Measurements from ENCODE around the gene ZFPM1.
"Not testable (repeated sequence)": the region's sequence is repeated elsewhere in the genome, so short reads cannot be mapped to it uniquely, and the experiment has no call there.

Gene ZFPM1

DNA sequence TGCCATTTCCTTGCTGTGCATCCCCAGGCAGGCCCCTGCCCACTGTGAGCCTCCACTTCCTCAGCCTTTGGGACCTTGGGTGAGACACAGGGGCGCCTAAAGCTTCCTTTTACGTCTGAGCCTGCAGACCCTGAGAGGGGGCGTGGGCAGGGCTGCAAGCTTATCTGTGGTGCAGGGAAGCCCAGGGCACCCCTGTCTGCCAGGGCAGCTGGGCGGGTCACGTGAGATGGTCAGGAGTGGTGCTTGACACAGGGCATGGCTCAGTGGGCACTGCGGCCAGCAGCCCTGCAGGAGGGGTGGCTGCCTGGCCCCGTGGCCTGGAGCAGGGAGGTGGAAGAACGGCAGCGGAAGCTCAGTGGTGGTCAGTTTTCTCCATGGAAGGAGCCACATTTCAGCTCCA is 62.3 kb downstream of the ZFPM1 start:
- TF ChIP-seq, protein P1, sequence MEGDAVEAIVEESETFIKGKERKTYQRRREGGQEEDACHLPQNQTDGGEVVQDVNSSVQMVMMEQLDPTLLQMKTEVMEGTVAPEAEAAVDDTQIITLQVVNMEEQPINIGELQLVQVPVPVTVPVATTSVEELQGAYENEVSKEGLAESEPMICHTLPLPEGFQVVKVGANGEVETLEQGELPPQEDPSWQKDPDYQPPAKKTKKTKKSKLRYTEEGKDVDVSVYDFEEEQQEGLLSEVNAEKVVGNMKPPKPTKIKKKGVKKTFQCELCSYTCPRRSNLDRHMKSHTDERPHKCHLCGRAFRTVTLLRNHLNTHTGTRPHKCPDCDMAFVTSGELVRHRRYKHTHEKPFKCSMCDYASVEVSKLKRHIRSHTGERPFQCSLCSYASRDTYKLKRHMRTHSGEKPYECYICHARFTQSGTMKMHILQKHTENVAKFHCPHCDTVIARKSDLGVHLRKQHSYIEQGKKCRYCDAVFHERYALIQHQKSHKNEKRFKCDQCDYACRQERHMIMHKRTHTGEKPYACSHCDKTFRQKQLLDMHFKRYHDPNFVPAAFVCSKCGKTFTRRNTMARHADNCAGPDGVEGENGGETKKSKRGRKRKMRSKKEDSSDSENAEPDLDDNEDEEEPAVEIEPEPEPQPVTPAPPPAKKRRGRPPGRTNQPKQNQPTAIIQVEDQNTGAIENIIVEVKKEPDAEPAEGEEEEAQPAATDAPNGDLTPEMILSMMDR (IDR thresholded peaks at IDR 0.05; ENCODE audit: low read depth, low read length), result no peak
- no peak overlapping the region for H3K4me3 ChIP-seq (replicated peaks in 1 of 2; ENCODE audit: low read depth in 2 of 2, low read length in 2 of 2)
- no peak for DNase-seq (ENCODE audit: low read depth in 2 of 2)

DNA sequence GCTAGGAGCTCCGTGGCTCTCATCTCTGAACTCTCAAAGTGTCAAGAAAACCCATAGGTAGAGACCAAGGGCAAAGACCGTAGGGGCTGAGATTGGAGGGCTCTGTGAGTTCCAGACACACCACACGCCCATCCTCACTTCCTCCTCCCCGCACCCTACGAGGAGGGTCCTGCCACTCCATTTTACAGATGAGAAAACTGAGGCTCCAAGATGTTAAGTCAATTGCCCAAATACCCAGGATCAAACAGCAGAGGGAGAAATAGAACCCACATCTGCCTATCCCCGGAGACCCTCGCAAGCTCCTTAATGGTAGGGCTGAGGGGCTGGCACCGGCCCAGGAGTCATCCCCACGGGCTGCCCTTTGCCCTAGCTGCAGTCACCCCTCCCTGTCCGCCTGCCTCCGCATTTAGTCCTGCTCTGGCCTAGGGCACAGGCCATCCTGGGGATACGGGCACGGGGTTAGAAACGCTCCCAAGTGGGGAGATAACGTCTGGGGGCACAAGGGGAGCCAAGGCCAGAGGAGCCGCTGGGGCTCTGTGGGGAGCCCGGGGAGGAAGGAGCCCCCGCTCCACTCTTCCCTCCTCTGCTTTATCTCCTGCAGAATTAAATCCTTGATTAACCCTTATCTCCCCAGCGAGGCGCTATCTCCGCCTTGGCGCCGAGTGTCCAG is 63.0 kb downstream of the ZFPM1 start:
- no peak for DNase-seq (ENCODE audit: low read depth in 2 of 2)
- H3K4me3 ChIP-seq (replicated peaks in 1 of 2; ENCODE audit: low read depth in 2 of 2, low read length in 2 of 2), result no peak overlapping the region
- TF ChIP-seq, protein P1 (IDR thresholded peaks at IDR 0.05; ENCODE audit: low read depth, low read length), result no peak

DNA sequence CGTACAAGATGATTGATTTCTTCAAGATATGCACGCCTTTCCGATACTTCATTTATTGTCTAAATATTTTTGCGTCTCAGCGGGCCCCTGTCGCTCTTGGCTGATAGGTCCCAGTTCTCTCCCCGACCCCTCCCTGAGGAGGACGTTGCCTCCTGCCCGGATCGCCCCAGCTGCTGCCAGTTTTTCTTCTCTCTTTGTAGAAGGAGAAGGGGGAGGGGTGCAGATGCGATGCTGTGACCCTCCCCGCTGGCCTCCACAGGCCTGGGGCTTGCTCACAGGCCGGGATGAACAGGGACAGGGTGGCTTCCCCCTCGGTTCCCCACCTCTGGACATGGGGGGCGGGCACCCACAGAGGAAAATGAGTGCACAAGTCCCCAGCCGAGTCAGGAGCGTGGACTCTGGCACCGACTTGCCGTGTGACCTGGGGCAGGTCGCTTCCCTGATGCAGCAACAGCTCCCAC is 63.6 kb downstream of the ZFPM1 start:
- no peak overlapping the region for H3K4me3 ChIP-seq (replicated peaks in 1 of 2; ENCODE audit: low read depth in 2 of 2, low read length in 2 of 2)
- TF ChIP-seq, protein P1 (IDR thresholded peaks at IDR 0.05; ENCODE audit: low read depth, low read length), result no peak
- no peak for DNase-seq (ENCODE audit: low read depth in 2 of 2)

DNA sequence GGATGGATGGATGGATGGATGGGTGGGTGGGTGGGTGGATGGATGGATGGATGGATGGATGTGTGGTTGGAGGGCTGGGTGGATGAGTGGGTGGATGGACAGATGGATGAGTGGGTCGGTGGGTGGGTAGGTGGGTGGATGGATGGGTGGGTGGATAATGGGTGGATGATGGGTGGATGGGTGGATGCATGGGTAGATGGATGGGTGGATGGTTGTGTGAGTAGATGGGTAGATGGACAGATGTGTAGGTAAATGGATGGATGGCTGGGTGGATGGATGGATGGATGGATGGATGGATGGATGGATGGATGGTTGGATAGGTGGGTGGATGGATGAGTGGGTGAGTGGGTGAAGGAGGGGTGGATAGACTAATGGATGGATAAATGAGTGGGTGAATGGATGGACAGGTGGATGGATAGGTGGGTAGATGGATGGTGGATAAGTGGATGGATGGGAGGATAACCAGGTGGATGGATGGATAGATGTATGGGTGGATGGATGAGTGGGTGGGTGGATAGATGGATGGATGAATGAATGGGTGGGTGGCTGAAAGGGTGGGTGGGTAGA is 64.2 kb downstream of the ZFPM1 start:
- not testable (repeated sequence) for DNase-seq (ENCODE audit: low read depth in 2 of 2); H3K4me3 ChIP-seq (replicated peaks in 1 of 2; ENCODE audit: low read depth in 2 of 2, low read length in 2 of 2)

DNA sequence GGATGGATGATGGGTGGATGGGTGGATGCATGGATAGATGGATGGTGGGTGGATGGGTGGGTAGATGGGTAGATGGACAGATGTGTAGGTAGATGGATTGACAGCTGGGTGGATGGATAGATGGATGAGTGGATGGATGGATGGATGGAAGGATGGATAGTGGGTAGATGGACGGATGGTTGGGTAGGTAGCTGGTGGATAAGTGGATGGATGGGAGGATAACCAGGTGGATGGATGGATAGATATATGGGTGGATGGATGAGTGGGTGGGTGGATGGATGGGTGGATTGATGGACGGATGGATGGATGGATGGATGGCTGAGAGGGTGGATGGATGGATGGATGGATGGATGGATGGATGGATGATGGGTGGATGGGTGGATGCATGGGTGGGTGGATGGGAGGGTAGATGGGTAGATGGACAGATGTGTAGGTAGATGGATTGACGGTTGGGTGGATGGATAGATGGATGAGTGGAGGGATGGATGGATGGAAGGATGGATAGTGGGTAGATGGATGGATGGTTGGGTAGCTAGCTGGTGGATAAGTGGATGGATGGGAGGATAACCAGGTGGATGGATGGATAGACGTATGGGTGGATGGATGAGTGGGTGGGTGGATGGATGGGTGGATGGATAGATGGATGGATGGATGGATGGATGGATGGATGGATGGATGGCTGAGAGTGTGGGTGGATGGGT is 65.5 kb downstream of the ZFPM1 start:
- DNase-seq (ENCODE audit: low read depth in 2 of 2); H3K4me3 ChIP-seq (replicated peaks in 1 of 2; ENCODE audit: low read depth in 2 of 2, low read length in 2 of 2): not testable (repeated sequence)

DNA sequence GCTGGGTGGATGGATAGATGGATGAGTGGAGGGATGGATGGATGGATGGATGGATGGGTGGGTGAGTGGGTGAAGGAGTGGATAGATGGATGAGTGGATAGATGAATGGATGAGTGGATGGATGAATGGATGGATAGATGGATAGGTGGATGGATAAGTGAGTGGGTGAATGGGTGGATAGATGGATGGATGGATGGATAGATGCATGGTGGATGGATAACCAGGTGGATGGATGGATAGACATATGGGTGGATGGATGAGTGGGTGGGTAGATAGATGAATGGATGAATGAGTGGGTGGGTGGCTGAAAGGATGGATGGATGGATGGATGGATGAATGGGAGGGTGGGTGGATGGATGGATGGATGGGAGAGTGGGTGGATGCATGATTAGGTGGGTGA is 66.2 kb downstream of the ZFPM1 start:
- DNase-seq (ENCODE audit: low read depth in 2 of 2), result no peak
- TF ChIP-seq, protein P1 (IDR thresholded peaks at IDR 0.05; ENCODE audit: low read depth, low read length), result no peak
- H3K4me3 ChIP-seq (replicated peaks in 1 of 2; ENCODE audit: low read depth in 2 of 2, low read length in 2 of 2), result no peak overlapping the region

DNA sequence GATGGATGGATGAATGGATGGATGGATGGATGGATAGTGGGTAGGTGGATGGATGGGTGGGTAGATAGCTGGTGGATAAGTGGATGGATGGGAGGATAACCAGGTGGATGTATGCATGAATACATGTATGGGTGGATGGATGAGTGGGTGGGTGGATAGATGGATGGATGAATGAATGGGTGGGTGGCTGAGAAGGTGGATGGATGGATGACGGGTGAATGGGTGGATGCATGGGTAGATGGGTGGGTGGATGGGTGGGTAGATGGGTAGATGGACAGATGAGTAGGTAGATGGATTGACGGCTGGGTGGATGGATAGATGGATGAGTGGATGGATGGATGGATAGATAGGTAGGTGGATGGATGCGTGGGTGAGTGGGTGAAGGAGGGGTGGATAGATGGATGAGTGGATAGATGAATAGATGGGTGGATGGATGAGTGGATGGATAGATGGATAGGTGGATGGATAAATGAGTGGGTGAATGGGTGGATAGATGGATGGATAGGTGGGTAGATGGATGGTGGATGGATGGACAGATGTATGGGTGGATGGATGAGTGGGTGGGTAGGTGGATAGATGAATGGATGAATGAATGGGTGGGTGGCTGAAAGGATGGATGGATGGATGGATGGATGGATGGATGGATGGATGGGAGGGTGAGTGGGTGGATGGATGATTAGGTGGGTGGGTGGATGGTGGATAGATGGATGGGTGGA is 67.0 kb downstream of the ZFPM1 start:
- no peak for DNase-seq (ENCODE audit: low read depth in 2 of 2)
- no peak overlapping the region for H3K4me3 ChIP-seq (replicated peaks in 1 of 2; ENCODE audit: low read depth in 2 of 2, low read length in 2 of 2)
- TF ChIP-seq, protein P1 (IDR thresholded peaks at IDR 0.05; ENCODE audit: low read depth, low read length), result no peak
